Panc1 (cell line): ENCODE measurements around the gene POLR1H. TPM values are rescaled to one million over a fixed set of nuclear protein-coding genes. Genes with fewer than 3 reads are reported as not detected.

Source experiments
- ATAC-seq: fragments of 200-7000 bp; cut with Tn5 transposase; 2 replicates; pipeline ENCODE4 v1.9.1; 2020; ENCODE audit warnings: mild to moderate bottlenecking, moderate library complexity
- BruUV-seq: library from RNA; stranded (reverse); fragments of 400-500 nt; replicated peaks from 2 replicates; lab custom pipeline; 2021; lab: Mats Ljungman, UMichigan
- CTCF ChIA-PET: fragments of 300-600 bp; sonication (Branson Sonifier 250); formaldehyde crosslinking; loops from one replicate; lab custom pipeline; 2022; ENCODE audit warnings: antibody characterized with exemption; lab: Charles Lee
- POLR2A ChIA-PET: fragments of 300-600 bp; sonication (Branson Sonifier 250); formaldehyde crosslinking; loops from one replicate; lab custom pipeline; 2022; ENCODE audit warnings: antibody characterized with exemption; lab: Charles Lee
- DNase-seq: peaks from one replicate; pipeline ENCODE4 v3.0.0-alpha.2; 2010; ENCODE audit warnings: low read depth, low spot score
- H3K27ac ChIP-seq: 2 replicates; pipeline ENCODE4 v1.5.1; 2011; ENCODE audit warnings: mild to moderate bottlenecking, low read length, inconsistent platforms
- H3K27me3 ChIP-seq: fragments of 200-500 bp; sonication (Bioruptor generic); 2 replicates; pipeline ENCODE4 v1.6.0; 2014; ENCODE audit warnings: low read length, inconsistent platforms; ENCODE audit not compliant: control insufficient read depth, insufficient read depth
- H3K36me3 ChIP-seq: fragments of 200-500 bp; sonication (Bioruptor generic); 2 replicates; pipeline ENCODE4 v1.5.1; 2014; ENCODE audit warnings: inconsistent platforms, mild to moderate bottlenecking, low read length, moderate library complexity; ENCODE audit not compliant: control insufficient read depth, insufficient read depth
- H3K4me1 ChIP-seq: 2 replicates; pipeline ENCODE4 v1.5.1; 2011; ENCODE audit warnings: inconsistent platforms, mild to moderate bottlenecking, low read length, moderate library complexity; ENCODE audit not compliant: control insufficient read depth, insufficient read depth
- H3K4me3 ChIP-seq, 2 experiments: 2 replicates each; pipeline ENCODE4 v1.5.1; 2011 to 2012; ENCODE audit warnings: low read depth in 2 of 2, low read length in 2 of 2, mild to moderate bottlenecking in 2 of 2, inconsistent platforms in 1 of 2, moderate library complexity in 1 of 2
- H3K9me3 ChIP-seq: fragments of 200-500 bp; sonication (Bioruptor generic); 2 replicates; pipeline ENCODE4 v1.5.1; 2014; ENCODE audit warnings: low read depth, mild to moderate bottlenecking, inconsistent platforms, low read length, moderate library complexity; ENCODE audit not compliant: control insufficient read depth, insufficient read depth
- POLR2AphosphoS5 ChIP-seq: IDR thresholded peaks from 2 replicates; pipeline ENCODE4 v1.6.1; 2012; ENCODE audit warnings: mild to moderate bottlenecking, low read depth, low read length, moderate library complexity
- REST ChIP-seq, 2 experiments: IDR thresholded peaks; 2 replicates each; pipeline ENCODE4 v1.6.1; 2011 to 2012; ENCODE audit warnings: low read depth in 2 of 2, control low read depth in 1 of 2, low read length in 1 of 2, mild to moderate bottlenecking in 1 of 2, moderate library complexity in 1 of 2; ENCODE audit not compliant: insufficient read depth in 1 of 2
- SIN3A ChIP-seq: IDR thresholded peaks from 2 replicates; pipeline ENCODE4 v1.6.1; 2012; ENCODE audit warnings: low read depth, mild to moderate bottlenecking, low read length, moderate library complexity, borderline replicate concordance; ENCODE audit not compliant: insufficient read depth
- TCF7L2 ChIP-seq: IDR thresholded peaks from 2 replicates; pipeline ENCODE4 v1.6.1; 2011; ENCODE audit warnings: mild to moderate bottlenecking, low read depth, low read length, inconsistent platforms
- in situ Hi-C: cut with HindIII; loops from 2 replicates; pipeline ENCODE4 v1.10.0; 2016; ENCODE audit warnings: low sequenced_read_pairs, low pct_unique_long_range_greater_than_20kb
- intact Hi-C: fragments of 100-400 bp; cut with micrococcal nuclease; formaldehyde crosslinking; loops from one replicate; pipeline ENCODE4 v1.10.0; 2022; ENCODE audit not compliant: unreplicated experiment
- total RNA-seq: library from RNA; stranded (reverse); gene quantifications from one replicate; pipeline ENCODE4 v1.2.1, GENCODE V29; 2021; ENCODE audit not compliant: unreplicated experiment
- TF ChIP-seq, protein P1 (sequence below): fragments of 450-650 bp; IDR thresholded peaks from 2 replicates; pipeline ENCODE4 v1.5.1; 2017; ENCODE audit warnings: mild to moderate bottlenecking

Gene POLR1H
- total RNA-seq, 1 experiment from 2014 or later: 24.9 TPM

GRCh38 chr6:30042476-30042875 lies 18.6 kb upstream of the POLR1H start:
- DNase-seq (no peak), ATAC-seq (no peak)
- in situ Hi-C loops (no loop called here), intact Hi-C loops (no loop called here)
- H3K4me3 ChIP-seq: no peak overlapping the region
- no peaks in the 10 kb centered on the region for H3K9me3 ChIP-seq
- H3K36me3 ChIP-seq: no peaks in the 10 kb centered on the region
- H3K4me1 ChIP-seq: no peaks in the 10 kb centered on the region
- ChIA-PET CTCF (no interaction called here), POLR2A (no interaction called here)
- no peaks in the 10 kb centered on the region for H3K27me3 ChIP-seq
- no TSS peak for BruUV-seq
- TF ChIP-seq REST (IDR thresholded peaks at IDR 0.05; ENCODE audit: insufficient read depth in 1 of 2, low read depth in 2 of 2, low read length in 1 of 2): no peak
- TF ChIP-seq SIN3A: no peak
- TF ChIP-seq, protein P1, sequence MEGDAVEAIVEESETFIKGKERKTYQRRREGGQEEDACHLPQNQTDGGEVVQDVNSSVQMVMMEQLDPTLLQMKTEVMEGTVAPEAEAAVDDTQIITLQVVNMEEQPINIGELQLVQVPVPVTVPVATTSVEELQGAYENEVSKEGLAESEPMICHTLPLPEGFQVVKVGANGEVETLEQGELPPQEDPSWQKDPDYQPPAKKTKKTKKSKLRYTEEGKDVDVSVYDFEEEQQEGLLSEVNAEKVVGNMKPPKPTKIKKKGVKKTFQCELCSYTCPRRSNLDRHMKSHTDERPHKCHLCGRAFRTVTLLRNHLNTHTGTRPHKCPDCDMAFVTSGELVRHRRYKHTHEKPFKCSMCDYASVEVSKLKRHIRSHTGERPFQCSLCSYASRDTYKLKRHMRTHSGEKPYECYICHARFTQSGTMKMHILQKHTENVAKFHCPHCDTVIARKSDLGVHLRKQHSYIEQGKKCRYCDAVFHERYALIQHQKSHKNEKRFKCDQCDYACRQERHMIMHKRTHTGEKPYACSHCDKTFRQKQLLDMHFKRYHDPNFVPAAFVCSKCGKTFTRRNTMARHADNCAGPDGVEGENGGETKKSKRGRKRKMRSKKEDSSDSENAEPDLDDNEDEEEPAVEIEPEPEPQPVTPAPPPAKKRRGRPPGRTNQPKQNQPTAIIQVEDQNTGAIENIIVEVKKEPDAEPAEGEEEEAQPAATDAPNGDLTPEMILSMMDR: no peak
- TF ChIP-seq TCF7L2: no peak
- TF ChIP-seq POLR2AphosphoS5: no peak
- no peak overlapping the region for H3K27ac ChIP-seq

DNA sequence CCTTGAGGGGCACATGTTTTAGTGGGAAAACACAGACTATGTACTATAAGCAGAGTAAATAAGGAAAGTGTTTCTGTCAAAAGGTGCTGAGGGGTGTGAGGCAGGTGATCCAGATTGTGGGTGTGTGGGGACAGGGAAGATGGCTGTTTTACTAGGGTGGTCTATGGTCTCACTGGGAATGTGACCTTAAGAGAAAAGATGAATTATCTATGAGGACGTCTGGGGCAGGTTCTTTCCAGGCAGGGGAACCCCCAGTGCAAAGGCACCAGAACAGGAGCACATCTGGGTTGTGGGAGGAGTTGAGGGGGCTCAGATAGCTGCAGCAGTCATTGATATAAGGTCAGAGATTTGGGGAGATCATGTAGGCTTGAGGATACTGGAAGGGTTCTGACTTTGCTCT lies 18.2 kb upstream of the POLR1H start:
- intact Hi-C loops: no loop called here
- no peak for DNase-seq

More for the DNA sequence above, 18.2 kb upstream of the POLR1H start:
- in situ Hi-C loops: no loop called here
- no peak overlapping the region for H3K4me3 ChIP-seq
- TF ChIP-seq POLR2AphosphoS5: no peak
- no peak for TF ChIP-seq SIN3A
- no peak for TF ChIP-seq TCF7L2
- TF ChIP-seq, protein P1: no peak
- no peak for TF ChIP-seq REST (IDR thresholded peaks at IDR 0.05; ENCODE audit: insufficient read depth in 1 of 2, low read depth in 2 of 2, low read length in 1 of 2)
- H3K9me3 ChIP-seq: no peaks in the 10 kb centered on the region
- H3K27me3 ChIP-seq: no peaks in the 10 kb centered on the region
- CTCF ChIA-PET: no interaction called here
- POLR2A ChIA-PET: no interaction called here
- H3K4me1 ChIP-seq: no peaks in the 10 kb centered on the region
- no peaks in the 10 kb centered on the region for H3K36me3 ChIP-seq
- no peak for ATAC-seq
- no TSS peak for BruUV-seq
- H3K27ac ChIP-seq: no peak overlapping the region
